K562 (cell line): ENCODE measurements around the gene ST8SIA2. TPM values are rescaled to one million over a fixed set of nuclear protein-coding genes. Genes with fewer than 3 reads are reported as not detected.

ENCODE experiments used
- ATAC-seq: fragments of 200-7000 bp; cut with Tn5 transposase; 3 replicates; pipeline ENCODE4 v1.9.1; 2020; ENCODE audit warnings: moderate library complexity
- BruUV-seq: library from RNA; stranded (reverse); fragments of 400-500 nt; replicated peaks from 2 replicates; lab custom pipeline; 2021; lab: Mats Ljungman, UMichigan
- CTCF ChIA-PET: fragments of 300-600 bp; formaldehyde crosslinking; extraction: SDS; loops from one replicate; lab custom pipeline; 2021; ENCODE audit warnings: low intra/inter-chr PET ratio; lab: Yijun Ruan, JAX
- POLR2A ChIA-PET: fragments of 300-600, 350-650 bp; sonication (Branson Sonifier 250); formaldehyde crosslinking; extraction: SDS; loops from one replicate; lab custom pipeline; 2021; ENCODE audit warnings: antibody characterized with exemption, inconsistent platforms; lab: Yijun Ruan, JAX
- DNase-seq, 4 experiments: peaks; one replicate each; pipeline versions ENCODE4 v3.0.0 to v3.0.0-alpha.2; 2011 to 2018; ENCODE audit warnings: low spot score in 3 of 4, mixed read lengths in 3 of 4; ENCODE audit errors: extremely low read depth in 1 of 4
- FAIRE-seq: peaks from 2 replicates; lab custom pipeline; 2011; peaks lifted over from hg19 to GRCh38; lab: Jason Lieb, UNC
- H2AFZ ChIP-seq: 2 replicates; pipeline ENCODE4 v1.6.0; 2011; ENCODE audit warnings: low read depth, low read length, control low read depth, inconsistent platforms
- H3K27ac ChIP-seq: fragments of 200-600 bp; 3 replicates; pipeline ENCODE4 v1.8.0; 2011; ENCODE audit warnings: low read depth, mild to moderate bottlenecking, control low read depth, inconsistent platforms, low read length, moderate library complexity, mixed read lengths; ENCODE audit errors: extremely low read depth
- H3K27me3 ChIP-seq, 2 experiments: fragments of 300-600 bp in 1 of 2; 2 replicates in 1 of 2; 3 replicates in 1 of 2; pipeline versions ENCODE4 v1.6.0 to v1.8.0; 2011; ENCODE audit warnings: inconsistent platforms in 2 of 2, low read length in 2 of 2, mild to moderate bottlenecking in 1 of 2, mixed read lengths in 1 of 2, moderate library complexity in 1 of 2; ENCODE audit not compliant: control insufficient read depth in 2 of 2, insufficient read depth in 2 of 2
- H3K36me3 ChIP-seq: fragments of 300-600 bp; 3 replicates; pipeline ENCODE4 v1.8.0; 2011; ENCODE audit warnings: mild to moderate bottlenecking, low read length, inconsistent platforms; ENCODE audit not compliant: control insufficient read depth, insufficient read depth
- H3K4me1 ChIP-seq, 2 experiments: fragments of 200-600 bp in 1 of 2; replicated peaks in 1 of 2; 2 replicates in 1 of 2; 3 replicates in 1 of 2; pipeline versions ENCODE4 v1.5.1 to v1.8.0; 2011; ENCODE audit warnings: inconsistent platforms in 2 of 2, low read length in 2 of 2, mild to moderate bottlenecking in 1 of 2, mixed read lengths in 1 of 2, moderate library complexity in 1 of 2; ENCODE audit not compliant: control insufficient read depth in 2 of 2, insufficient read depth in 2 of 2
- H3K4me2 ChIP-seq: 2 replicates; pipeline ENCODE4 v1.6.1; 2011; ENCODE audit warnings: low read length, control low read depth, inconsistent platforms, mixed read lengths; ENCODE audit not compliant: insufficient read depth
- H3K4me3 ChIP-seq: fragments of 200-600 bp; sonication (generic), shearing (Covaris generic); 2 replicates; pipeline ENCODE4 v1.5.1; 2016; ENCODE audit warnings: control low read depth, inconsistent platforms
- H3K79me2 ChIP-seq: fragments of 200-600 bp; 3 replicates; pipeline ENCODE4 v1.8.0; 2011; ENCODE audit warnings: low read length, inconsistent platforms; ENCODE audit not compliant: control insufficient read depth, insufficient read depth
- H3K9ac ChIP-seq, 2 experiments: 2 replicates each; pipeline versions ENCODE4 v1.6.0 to v1.6.1; 2011; ENCODE audit warnings: low read depth in 2 of 2, low read length in 2 of 2, control low read depth in 1 of 2, inconsistent platforms in 1 of 2, mild to moderate bottlenecking in 1 of 2, mixed read lengths in 1 of 2; ENCODE audit not compliant: insufficient read depth in 1 of 2
- H3K9me1 ChIP-seq: one replicate; pipeline ENCODE4 v1.6.0; 2011; ENCODE audit warnings: inconsistent platforms, mild to moderate bottlenecking, low read length, moderate library complexity; ENCODE audit not compliant: control insufficient read depth, insufficient read depth
- H3K9me3 ChIP-seq: replicated peaks from 2 replicates; pipeline ENCODE4 v1.5.1; 2011; ENCODE audit warnings: low read depth, low read length, inconsistent platforms; ENCODE audit not compliant: control insufficient read depth, insufficient read depth
- H4K20me1 ChIP-seq: replicated peaks from 2 replicates; pipeline ENCODE4 v1.6.1; 2011; ENCODE audit warnings: low read length, inconsistent platforms, mixed read lengths; ENCODE audit not compliant: control insufficient read depth, insufficient read depth
- E2F4 ChIP-seq: sonication (generic); formaldehyde crosslinking; IDR thresholded peaks from 2 replicates; pipeline ENCODE4 v1.8.0; 2022; ENCODE audit warnings: mild to moderate bottlenecking, low read depth, missing genetic modification reagents
- RAD51 ChIP-seq: fragments of 450-650 bp; IDR thresholded peaks from 2 replicates; pipeline ENCODE4 v1.7.1; 2016; ENCODE audit warnings: low read depth, mild to moderate bottlenecking, borderline replicate concordance
- TCFL5 ChIP-seq: fragments of 250-450 bp; sonication (Bioruptor Pico); conservative IDR thresholded peaks from 2 replicates; pipeline ENCODE4 v1.6.1; 2021; ENCODE audit warnings: mild to moderate bottlenecking, moderate library complexity, matching md5 sums
- TFE3 ChIP-seq: fragments of 450-650 bp; formaldehyde crosslinking; IDR thresholded peaks from 2 replicates; pipeline ENCODE4 v1.4.0; 2020; ENCODE audit warnings: mild to moderate bottlenecking, mixed read lengths
- ZC3H11A ChIP-seq: IDR thresholded peaks from 2 replicates; pipeline ENCODE4 v1.6.1; 2012; ENCODE audit warnings: low read depth, low read length, improper control_type of control experiment
- ZZZ3 ChIP-seq: fragments of 450-650 bp; IDR thresholded peaks from 2 replicates; pipeline ENCODE4 v1.6.1; 2016; ENCODE audit warnings: antibody characterized with exemption, mild to moderate bottlenecking, moderate library complexity
- WGBS: fragments of 100-300 bp; shearing (Covaris generic); methylation state at CpG from one replicate; pipeline ENCODE4 v1.1.6; 2016; ENCODE audit warnings: low coverage, mixed read lengths; ENCODE audit not compliant: insufficient coverage; ENCODE audit errors: missing lambda C conversion rate; 5-methylcytosine and 5-hydroxymethylcytosine counted together
- in situ Hi-C: fragments of 300-500 bp; cut with MboI; formaldehyde crosslinking; loops from 4 replicates; pipeline ENCODE4 v1.15.0; 2018; ENCODE audit warnings: inconsistent platforms, mixed read lengths
- intact Hi-C: fragments of 100-400 bp; cut with micrococcal nuclease; formaldehyde crosslinking; loops from 2 replicates; pipeline ENCODE4 v1.14.2; 2022
- polyA plus RNA-seq, 8 experiments: library from polyadenylated mRNA; depleted of rRNA in 4 of 8; stranded (reverse) in 5 of 8; unstranded in 3 of 8; fragments of >200 nt; fragmentation: Nextera tagmentation in 2 of 8; fragmentation: Illumina TruSeq in 1 of 8; extraction: Ambion mirVana in 2 of 8; extraction: Trizol in 1 of 8; gene quantifications; 2 replicates each; pipeline versions ENCODE4 v1.2.1 to v1.2.3, GENCODE V29; 2011 to 2014; ENCODE audit warnings: inconsistent platforms in 1 of 8, missing spikeins in 1 of 8
- total RNA-seq, 7 experiments: library from RNA; depleted of rRNA in 6 of 7; stranded (reverse); fragments of >200 nt in 6 of 7; fragmentation: Illumina TruSeq in 2 of 7; extraction: Trizol in 2 of 7; gene quantifications; 2 replicates each; pipeline versions ENCODE4 v1.2.1 to v1.2.3, GENCODE V29; 2011 to 2021; ENCODE audit warnings: low replicate concordance in 1 of 7

The ST8SIA2 gene
- total and polyA plus RNA-seq, 9 of the 15 experiments (the other 6 are each of a cell fraction or from before 2014, with no cell fraction given): not detected

- WGBS: 0% methylated on average over 3 of the region's 3 CpGs
Measured at GRCh38 chr15:92355307-92355706, 38.4 kb upstream of the ST8SIA2 start.

More at GRCh38 chr15:92355307-92355706, 38.4 kb upstream of the ST8SIA2 start:
- Histone ChIP-seq H2AFZ (no peak overlapping the region), H3K79me2 (no peaks in the 10 kb centered on the region), H3K27ac (no peak overlapping the region), H3K36me3 (no peaks in the 10 kb centered on the region), H3K9me1 (no peaks in the 10 kb centered on the region), H4K20me1 (no peaks in the 10 kb centered on the region), H3K9ac (no peak overlapping the region), H3K4me3 (no peak overlapping the region), H3K9me3 (no peaks in the 10 kb centered on the region), H3K27me3 (0 out of 5 replicates have a peak, but pooled peaks cover 0 to 4% of the 10 kb centered on the region in 2 experiments), H3K4me2 (no peak overlapping the region), H3K4me1 (no peaks in the 10 kb centered on the region)
- POLR2A ChIA-PET: no interaction called here
- intact Hi-C loops (no loop called here), in situ Hi-C loops (no loop called here)
- CTCF ChIA-PET: no interaction called here
- BruUV-seq: no TSS peak
- no peak for ATAC-seq
- no peak for DNase-seq
- no peak for FAIRE-seq
- TF ChIP-seq TCFL5 (CRISPR knock-in tag) (no peak), E2F4 (CRISPR knock-in tag) (no peak), TFE3 (CRISPR knock-in tag) (peak; percentile 61), ZZZ3 (no peak), RAD51 (peak; percentile 19; the same call in 1 of the 2 replicates), ZC3H11A (no peak)
